GM18519 (cell line): ENCODE measurements around the gene TMEM139.
"Not testable (repeated sequence)": the region's sequence is repeated elsewhere in the genome, so short reads cannot be mapped to it uniquely, and the experiment has no call there.

ENCODE experiments used
- ATAC-seq: cut with Tn5 transposase; IDR thresholded peaks from one replicate; pipeline ENCODE4 v1.9.1; 2021; ENCODE audit warnings: mild to moderate bottlenecking, moderate library complexity; ENCODE audit not compliant: unreplicated experiment, low FRiP score

The TMEM139 gene

GRCh38 chr7:143287935-143288826 is 3.4 kb downstream of the TMEM139 start, which contains the start of gene CASP2:
Gene CASP2, plus strand, starts transcription at chr7:143288351. Its CDS starts 105 bp downstream, at chr7:143288456.
- peak; percentile 75 for ATAC-seq

GRCh38 chr7:143288836-143289235 is 4.1 kb downstream of the TMEM139 start:
- no peak for ATAC-seq

- ATAC-seq = no peak
Measured at GRCh38 chr7:143289421-143289820, 4.7 kb downstream of the TMEM139 start.

- ATAC-seq = not testable (repeated sequence)
Measured at GRCh38 chr7:143289888-143290287, 5.1 kb downstream of the TMEM139 start.

GRCh38 chr7:143290293-143290692 is 5.5 kb downstream of the TMEM139 start:
- no peak for ATAC-seq

GRCh38 chr7:143292876-143293275 is 8.1 kb downstream of the TMEM139 start:
- ATAC-seq = no peak

GRCh38 chr7:143295870-143296269 is 11.1 kb downstream of the TMEM139 start:
- no peak for ATAC-seq

GRCh38 chr7:143296686-143297085 is 11.9 kb downstream of the TMEM139 start:
- ATAC-seq = no peak

- no peak for ATAC-seq
Measured at GRCh38 chr7:143299346-143299745, 14.6 kb downstream of the TMEM139 start.

GRCh38 chr7:143299840-143300239 is 15.1 kb downstream of the TMEM139 start:
- ATAC-seq = peak; percentile 47

- no peak for ATAC-seq
Measured at GRCh38 chr7:143300959-143301935, 16.5 kb downstream of the TMEM139 start.

GRCh38 chr7:143303733-143304132 is 19.0 kb downstream of the TMEM139 start:
- ATAC-seq = no peak

GRCh38 chr7:143304938-143305337 is 20.2 kb downstream of the TMEM139 start:
- no peak for ATAC-seq

- no peak for ATAC-seq
Measured at GRCh38 chr7:143305423-143306070, 20.8 kb downstream of the TMEM139 start.

- ATAC-seq = no peak
Measured at GRCh38 chr7:143308632-143309031, 23.9 kb downstream of the TMEM139 start.

- no peak for ATAC-seq
Measured at GRCh38 chr7:143314127-143314526, 29.4 kb downstream of the TMEM139 start.

- ATAC-seq = no peak
Measured at GRCh38 chr7:143315776-143316175, 31.0 kb downstream of the TMEM139 start, which contains the start of gene CLCN1. Gene CLCN1, plus strand, starts transcription at chr7:143316111. Its CDS starts 102 bp downstream, at chr7:143316213.

- ATAC-seq = no peak
Measured at GRCh38 chr7:143316492-143316891, 31.7 kb downstream of the TMEM139 start.

- no peak for ATAC-seq
Measured at GRCh38 chr7:143318661-143319060, 33.9 kb downstream of the TMEM139 start.

- ATAC-seq = no peak
Measured at GRCh38 chr7:143320620-143321019, 35.9 kb downstream of the TMEM139 start.
